ENCODE data around the gene FXYD3.

FXYD3 gene

GRCh38 chr19:35106898-35107541 lies 8.6 kb upstream of the FXYD3 start:
- DNase-seq (ENCODE audit: low spot score), result no peak

- no peak for DNase-seq (ENCODE audit: low spot score)
Observed at GRCh38 chr19:35107545-35107944, 8.1 kb upstream of the FXYD3 start.

DNA sequence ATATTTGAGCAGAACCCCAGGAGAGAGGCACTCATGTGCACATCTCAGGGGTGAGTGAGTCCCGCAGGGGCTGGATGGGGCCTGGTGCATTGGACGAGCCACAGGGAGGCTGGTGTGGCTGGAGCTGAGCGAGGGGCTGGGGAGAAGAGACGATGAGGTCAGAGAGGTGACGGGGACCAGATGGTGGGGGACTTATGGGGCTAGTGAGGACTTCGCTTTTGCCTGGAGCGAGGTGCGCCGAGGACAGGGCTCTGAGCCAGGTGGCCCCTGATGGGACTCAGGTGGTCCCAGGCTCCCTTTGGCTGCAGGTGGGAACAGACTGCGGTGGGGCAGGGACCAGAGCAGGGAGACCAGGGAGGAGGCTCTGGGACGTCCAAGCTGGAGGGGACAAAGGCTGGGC lies 6.9 kb upstream of the FXYD3 start:
- no peak for DNase-seq (ENCODE audit: low spot score)

GRCh38 chr19:35109395-35110112 lies 6.1 kb upstream of the FXYD3 start:
- no peak for DNase-seq (ENCODE audit: low spot score)

DNA sequence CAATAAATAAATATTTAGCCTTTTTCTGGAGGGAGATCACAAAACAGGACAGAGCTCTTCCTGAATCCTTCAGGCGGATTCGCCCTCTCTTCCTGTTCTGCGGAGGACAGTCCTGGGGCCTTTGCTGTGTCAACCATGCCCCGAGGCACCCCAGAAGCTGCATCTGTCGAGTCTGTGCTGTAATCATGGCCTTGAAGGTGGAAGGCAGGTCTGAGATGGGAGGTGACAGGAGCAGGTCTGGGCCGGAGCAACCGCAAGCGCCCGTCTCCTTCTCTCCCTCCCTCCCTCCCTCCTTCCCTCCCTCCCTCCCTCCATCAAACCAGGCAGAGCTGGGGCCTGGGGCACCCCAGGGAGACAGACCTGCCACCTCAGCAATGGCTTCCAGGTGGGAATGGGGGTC lies 4.6 kb upstream of the FXYD3 start:
- DNase-seq (ENCODE audit: low spot score), result no peak

DNA sequence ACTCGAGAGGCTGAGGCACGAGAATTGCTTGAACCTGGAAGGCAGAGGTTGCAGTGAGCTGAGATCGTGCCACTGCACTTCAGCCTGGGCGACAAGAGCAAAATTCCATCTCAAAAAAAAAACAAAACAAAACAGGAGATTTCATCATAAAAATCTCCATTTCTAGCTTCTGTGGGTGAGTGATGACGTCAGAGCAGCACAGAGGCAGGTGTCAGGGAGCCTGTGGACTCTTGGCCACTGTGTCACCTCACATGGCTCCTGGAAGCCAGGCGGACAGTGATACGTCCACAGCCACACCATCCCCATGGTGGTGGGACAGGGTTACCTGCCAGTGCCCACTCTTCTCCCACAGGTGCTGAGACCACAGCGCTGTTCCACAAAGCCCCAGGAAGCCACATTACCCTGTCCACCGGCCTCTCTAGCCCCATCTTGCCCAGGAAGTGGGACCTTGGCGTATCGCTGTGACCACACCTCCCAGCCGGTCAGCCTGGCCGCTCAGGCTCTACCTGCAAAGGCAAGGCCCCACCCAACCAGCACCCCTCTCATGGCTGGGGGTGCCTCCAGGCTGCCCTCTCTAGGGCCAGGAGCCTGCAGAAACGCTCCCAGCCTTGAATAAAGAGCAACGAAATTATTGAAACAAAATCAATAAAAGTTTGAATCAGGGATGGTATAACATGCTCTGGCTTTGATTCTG lies 2.5 kb upstream of the FXYD3 start:
- no peak for DNase-seq (ENCODE audit: low spot score)

- peak; percentile 77 for DNase-seq (ENCODE audit: low spot score)
Observed at GRCh38 chr19:35114353-35115176, 1.1 kb upstream of the FXYD3 start.

- DNase-seq (ENCODE audit: low spot score), result no peak
Observed at GRCh38 chr19:35116072-35116801, 614 bp downstream of the FXYD3 start.

DNA sequence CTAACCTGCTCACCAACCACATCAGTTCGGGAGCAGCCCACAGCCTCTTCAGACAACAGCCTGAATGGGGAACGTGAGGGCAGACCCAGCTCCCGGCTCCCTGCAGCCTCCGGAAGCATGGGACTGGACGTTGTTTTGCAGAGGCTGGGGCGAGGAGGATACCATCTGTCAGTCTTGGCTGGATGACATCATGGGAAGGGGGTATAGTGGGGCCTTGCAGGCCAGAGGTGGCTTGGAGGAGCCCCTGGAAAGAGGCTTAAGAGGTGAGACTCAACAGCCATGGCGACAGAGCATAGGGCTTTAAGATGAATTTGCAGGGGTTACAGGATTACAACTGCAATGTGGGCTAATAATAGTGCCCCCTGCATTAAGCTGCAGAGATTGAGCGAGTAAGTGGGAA lies 1.5 kb downstream of the FXYD3 start:
- no peak for DNase-seq (ENCODE audit: low spot score)

DNA sequence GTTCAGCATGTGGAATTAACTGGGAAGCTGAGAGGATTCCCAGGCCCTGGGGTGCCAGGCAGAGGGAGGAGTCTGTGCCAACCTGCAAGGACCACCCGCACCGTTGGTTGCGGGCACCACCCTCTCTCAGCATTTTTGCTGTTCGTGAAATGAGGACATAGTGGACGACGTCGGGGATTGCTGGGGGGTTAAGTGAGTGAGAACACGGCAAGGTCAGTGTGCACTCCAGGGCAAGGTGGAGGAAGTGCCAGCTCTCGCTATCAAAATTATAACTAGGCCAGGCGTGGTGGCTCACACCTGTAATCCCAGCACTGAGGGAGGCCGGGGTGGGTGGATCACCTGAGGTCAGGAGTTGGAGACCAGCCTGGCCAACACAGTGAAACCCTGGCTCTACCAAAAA lies 2.2 kb downstream of the FXYD3 start:
- no peak for DNase-seq (ENCODE audit: low spot score)

DNA sequence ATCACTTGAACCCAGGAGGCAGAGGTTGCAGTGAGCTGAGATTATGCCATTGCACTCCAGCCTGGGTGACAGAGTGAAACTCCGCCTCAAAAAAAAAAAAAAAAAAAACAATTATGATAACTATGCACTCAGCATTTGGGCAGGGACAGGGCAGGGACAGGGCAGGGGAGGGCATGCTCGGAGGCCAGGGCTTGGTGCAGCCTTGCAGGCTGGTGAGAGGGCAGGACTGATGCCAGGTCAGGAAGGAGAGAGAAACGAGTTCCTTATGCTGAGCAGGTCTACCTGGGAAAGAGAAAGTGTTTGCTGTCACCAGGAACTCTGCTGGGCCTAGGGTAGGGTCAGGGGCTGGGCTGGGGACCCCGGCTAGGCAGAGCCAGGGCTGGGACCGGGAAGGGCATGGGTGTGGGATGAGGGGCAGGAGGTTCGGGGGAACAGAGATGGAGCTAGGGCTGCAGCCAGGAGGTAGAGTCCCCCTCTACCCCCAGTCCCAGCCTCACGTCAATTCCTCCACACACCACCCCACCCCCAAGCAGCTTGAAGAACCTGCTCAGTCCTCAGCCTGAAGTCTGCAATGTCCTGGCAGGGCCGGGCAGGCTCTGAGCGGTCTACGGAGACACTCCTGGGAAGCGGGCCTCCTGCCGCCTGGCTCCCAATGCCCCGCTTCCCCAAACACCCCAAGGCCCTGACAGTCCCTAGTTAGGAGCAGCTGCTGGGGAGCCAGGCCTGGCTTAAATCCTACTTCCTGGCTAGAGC lies 2.8 kb downstream of the FXYD3 start:
- no peak for DNase-seq (ENCODE audit: low spot score)

DNA sequence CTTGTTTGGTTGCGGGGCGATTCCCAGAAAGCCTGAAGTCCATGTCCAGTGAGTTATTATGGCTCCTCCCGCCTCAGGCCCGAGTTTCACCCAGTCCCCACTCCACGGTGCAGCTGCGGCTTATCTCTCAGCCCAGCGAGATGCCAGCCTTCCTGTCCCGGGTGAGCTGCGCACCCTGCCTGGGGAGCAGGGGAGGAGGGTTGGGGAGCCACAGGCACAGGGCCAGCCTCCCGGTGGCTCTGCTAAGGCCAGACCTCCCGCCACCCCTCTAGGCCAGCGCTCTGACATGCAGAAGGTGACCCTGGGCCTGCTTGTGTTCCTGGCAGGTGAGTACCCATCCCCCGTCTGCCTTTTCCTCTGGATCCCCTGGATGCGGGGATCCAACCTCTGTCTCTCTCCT lies 3.5 kb downstream of the FXYD3 start:
- DNase-seq (ENCODE audit: low spot score), result no peak

- DNase-seq (ENCODE audit: low spot score), result no peak
Observed at GRCh38 chr19:35119578-35120155, 4.0 kb downstream of the FXYD3 start.

GRCh38 chr19:35120492-35120891 lies 4.9 kb downstream of the FXYD3 start:
- no peak for DNase-seq (ENCODE audit: low spot score)

DNA sequence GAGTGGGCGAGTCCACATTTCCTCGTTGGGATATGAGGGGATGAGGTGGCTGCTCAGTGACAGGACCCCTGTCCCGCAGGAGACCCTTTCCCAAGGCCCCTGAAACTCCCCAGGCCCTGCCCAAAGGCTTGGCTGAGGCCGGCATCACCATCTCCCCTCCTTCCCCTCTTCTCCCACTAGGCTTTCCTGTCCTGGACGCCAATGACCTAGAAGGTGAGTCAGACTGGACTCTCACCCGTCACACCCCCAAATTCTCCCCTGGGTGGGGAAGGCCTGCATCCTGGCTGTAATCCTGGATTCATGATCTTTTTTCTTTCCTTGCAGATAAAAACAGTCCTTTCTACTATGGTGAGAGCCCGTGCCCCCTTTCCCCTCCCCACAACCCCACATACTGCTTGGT lies 5.3 kb downstream of the FXYD3 start:
- DNase-seq (ENCODE audit: low spot score), result no peak

DNA sequence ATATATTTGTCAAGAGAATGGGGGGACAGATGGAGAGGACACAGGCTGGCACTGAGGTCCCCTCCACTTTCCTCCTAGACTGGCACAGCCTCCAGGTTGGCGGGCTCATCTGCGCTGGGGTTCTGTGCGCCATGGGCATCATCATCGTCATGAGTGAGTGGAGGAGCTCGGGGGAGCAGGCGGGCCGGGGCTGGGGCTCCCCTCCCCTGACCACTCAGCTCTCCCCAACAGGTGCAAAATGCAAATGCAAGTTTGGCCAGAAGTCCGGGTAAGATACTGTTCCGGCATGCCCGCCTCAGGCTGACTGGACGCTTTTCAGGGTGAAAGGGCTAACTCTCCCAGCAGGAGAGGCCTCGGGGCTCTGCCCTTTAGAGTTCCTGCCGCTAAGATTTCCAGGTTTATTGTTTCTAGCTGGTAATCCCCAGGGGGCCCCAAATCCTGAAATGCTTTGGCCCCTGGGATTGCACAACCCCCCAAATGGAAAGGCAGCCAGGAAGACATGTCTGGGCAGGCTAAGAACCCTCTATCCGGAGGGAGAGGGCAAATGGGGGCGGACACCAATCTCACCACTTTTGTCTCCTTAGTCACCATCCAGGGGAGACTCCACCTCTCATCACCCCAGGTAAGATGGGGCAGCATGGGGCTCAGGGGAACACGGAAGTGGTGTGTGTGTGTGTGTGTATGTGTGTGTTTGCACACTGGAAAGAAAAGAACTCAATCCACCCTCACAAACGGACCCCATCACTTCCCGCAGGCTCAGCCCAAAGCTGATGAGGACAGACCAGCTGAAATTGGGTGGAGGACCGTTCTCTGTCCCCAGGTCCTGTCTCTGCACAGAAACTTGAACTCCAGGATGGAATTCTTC lies 7.3 kb downstream of the FXYD3 start:
- DNase-seq (ENCODE audit: low spot score), result no peak

DNA sequence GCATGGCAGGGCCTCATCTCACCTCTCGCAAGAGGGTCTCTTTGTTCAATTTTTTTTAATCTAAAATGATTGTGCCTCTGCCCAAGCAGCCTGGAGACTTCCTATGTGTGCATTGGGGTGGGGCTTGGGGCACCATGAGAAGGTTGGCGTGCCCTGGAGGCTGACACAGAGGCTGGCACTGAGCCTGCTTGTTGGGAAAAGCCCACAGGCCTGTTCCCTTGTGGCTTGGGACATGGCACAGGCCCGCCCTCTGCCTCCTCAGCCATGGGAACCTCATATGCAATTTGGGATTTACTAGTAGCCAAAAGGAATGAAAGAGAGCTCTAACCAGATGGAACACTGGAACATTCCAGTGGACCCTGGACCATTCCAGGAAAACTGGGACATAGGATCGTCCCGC lies 8.0 kb downstream of the FXYD3 start:
- no peak for DNase-seq (ENCODE audit: low spot score)

- DNase-seq (ENCODE audit: low spot score), result peak; percentile 83
Observed at GRCh38 chr19:35124098-35125060, 8.8 kb downstream of the FXYD3 start.
